ENCODE results near the gene PIAS3. TPM values are rescaled to one million over a fixed set of nuclear protein-coding genes. Genes with fewer than 3 reads are reported as not detected.

The PIAS3 gene
- total and polyA plus RNA-seq, 4 donors: 1.7 to 6.3 (median 4.0) TPM

DNA sequence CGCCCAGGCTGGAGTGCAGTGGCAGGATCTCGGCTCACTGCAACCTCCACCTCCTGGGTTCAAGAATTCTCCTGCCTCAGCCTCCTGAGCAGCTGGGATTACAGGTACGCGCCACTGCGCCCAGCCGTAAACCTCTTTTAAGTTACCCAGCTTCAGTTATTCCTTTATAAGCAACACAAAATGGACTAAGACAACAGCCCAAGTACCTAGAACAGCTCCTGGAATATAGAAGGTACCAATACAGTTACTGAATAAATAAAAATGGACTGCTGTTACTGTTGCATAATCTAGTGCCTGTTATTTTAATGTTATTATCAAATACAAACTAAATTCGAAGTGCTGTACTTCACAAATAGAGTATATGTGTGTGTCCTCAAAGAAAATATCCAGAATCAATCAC, 52.0 kb downstream of the PIAS3 start (continued):
- TF ChIP-seq REST (IDR thresholded peaks at IDR 0.05) (no peak), NR2F2 (IDR thresholded peaks at IDR 0.05) (no peak)

GRCh38 chr1:145806408-145806807, 52.5 kb downstream of the PIAS3 start:
- H3K27me3 ChIP-seq (ENCODE audit: control insufficient read depth in 4 of 4, insufficient read depth in 4 of 4, low read length in 3 of 4): no peaks in the 10 kb centered on the region
- WGBS: 98% methylated on average over 4 of the region's 4 CpGs
- H3K9me3 ChIP-seq (ENCODE audit: control insufficient read depth in 4 of 4, low read length in 3 of 4): no peaks in the 10 kb centered on the region
- H3K4me1 ChIP-seq (ENCODE audit: control insufficient read depth in 4 of 4, insufficient read depth in 4 of 4, low read length in 3 of 4): no peaks in the 10 kb centered on the region
- H3K27ac ChIP-seq (ENCODE audit: low read depth in 1 of 2, low read length in 2 of 2): no peak overlapping the region
- TF ChIP-seq HNF4A (conservative IDR thresholded peaks at IDR 0.05) (no peak), SP1 (IDR thresholded peaks at IDR 0.05) (no peak)
- no peak for DNase-seq (ENCODE audit: low spot score)
- H3K9ac ChIP-seq (ENCODE audit: low read depth in 1 of 2, low read length in 2 of 2): no peak overlapping the region
- H3K36me3 ChIP-seq (ENCODE audit: control insufficient read depth in 4 of 4, insufficient read depth in 3 of 4, low read depth in 1 of 4, low read length in 3 of 4): no peaks in the 10 kb centered on the region
- no peak overlapping the region for H3K4me3 ChIP-seq (ENCODE audit: low read depth in 1 of 3, low read length in 3 of 3)

GRCh38 chr1:145805057-145805456, 53.8 kb downstream of the PIAS3 start:
- no peak overlapping the region for H3K4me3 ChIP-seq (ENCODE audit: low read depth in 1 of 3, low read length in 3 of 3)

DNA sequence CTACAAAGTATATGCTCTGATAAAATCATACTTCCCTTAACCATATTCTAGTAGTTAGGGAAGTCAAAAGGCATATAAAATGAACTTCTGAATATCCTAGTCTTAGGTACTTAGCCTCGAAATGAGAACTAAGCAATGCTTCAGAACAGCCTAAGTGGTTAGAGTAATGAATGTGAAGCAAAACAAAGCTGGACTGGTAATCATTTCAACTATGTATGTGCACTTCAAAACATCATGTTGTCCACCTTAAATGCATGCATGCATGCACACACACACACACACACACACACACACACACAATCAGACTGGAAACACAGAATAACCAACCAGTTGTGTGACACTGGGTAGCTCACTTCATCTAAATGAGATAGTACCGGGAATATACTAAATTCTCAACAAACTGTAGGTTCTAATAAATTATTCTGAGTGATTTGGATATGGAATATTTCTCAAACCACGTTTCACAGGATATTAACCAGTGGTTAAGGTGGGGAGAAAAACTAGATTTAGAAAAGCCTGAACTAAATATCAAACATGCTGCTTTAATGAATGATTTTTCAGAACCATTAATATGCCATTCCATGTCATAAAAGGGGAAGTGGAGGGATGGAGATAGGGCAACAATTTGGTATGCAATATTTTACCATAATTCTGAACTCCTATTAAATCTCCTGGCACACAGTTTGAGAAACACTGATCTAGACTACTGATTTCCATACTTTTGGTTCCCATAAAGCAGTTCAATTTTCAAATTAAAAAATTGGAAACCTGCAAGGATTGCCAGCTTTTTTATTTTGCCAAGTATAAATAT, 54.4 kb downstream of the PIAS3 start:
- Histone ChIP-seq H3K9ac (ENCODE audit: low read depth in 1 of 2, low read length in 2 of 2) (no peak overlapping the region), H3K4me1 (ENCODE audit: control insufficient read depth in 4 of 4, insufficient read depth in 4 of 4, low read length in 3 of 4) (no peaks in the 10 kb centered on the region), H3K36me3 (ENCODE audit: control insufficient read depth in 4 of 4, insufficient read depth in 3 of 4, low read depth in 1 of 4, low read length in 3 of 4) (no peaks in the 10 kb centered on the region), H3K27ac (ENCODE audit: low read depth in 1 of 2, low read length in 2 of 2) (no peak overlapping the region), H3K9me3 (ENCODE audit: control insufficient read depth in 4 of 4, low read length in 3 of 4) (no peaks in the 10 kb centered on the region), H3K27me3 (ENCODE audit: control insufficient read depth in 4 of 4, insufficient read depth in 4 of 4, low read length in 3 of 4) (no peaks in the 10 kb centered on the region), H3K4me3 (ENCODE audit: low read depth in 1 of 3, low read length in 3 of 3) (no peak overlapping the region)
- DNase-seq (ENCODE audit: low spot score): no peak
- TF ChIP-seq RAD21 (IDR thresholded peaks at IDR 0.05) (no peak), REST (IDR thresholded peaks at IDR 0.05) (no peak), TAF1 (conservative IDR thresholded peaks at IDR 0.05) (no peak), MAX (IDR thresholded peaks at IDR 0.05) (no peak), NR2F2 (IDR thresholded peaks at IDR 0.05) (no peak), ZBTB33 (IDR thresholded peaks at IDR 0.05) (no peak), RXRA (IDR thresholded peaks at IDR 0.05) (no peak), YY1 (IDR thresholded peaks at IDR 0.05) (no peak), GABPA (IDR thresholded peaks at IDR 0.05 in 1 of 2, conservative IDR thresholded peaks at IDR 0.05 in 1 of 2) (no peak), HNF4A (conservative IDR thresholded peaks at IDR 0.05) (no peak)
- TF ChIP-seq, protein P1, sequence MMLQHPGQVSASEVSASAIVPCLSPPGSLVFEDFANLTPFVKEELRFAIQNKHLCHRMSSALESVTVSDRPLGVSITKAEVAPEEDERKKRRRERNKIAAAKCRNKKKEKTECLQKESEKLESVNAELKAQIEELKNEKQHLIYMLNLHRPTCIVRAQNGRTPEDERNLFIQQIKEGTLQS (IDR thresholded peaks at IDR 0.05): no peak
- 84% methylated on average over 3 of the region's 3 CpGs for WGBS

More at GRCh38 chr1:145805057-145805456, 53.8 kb downstream of the PIAS3 start:
- TF ChIP-seq NR2F2 (IDR thresholded peaks at IDR 0.05): no peak
- WGBS: 95% methylated on average over 1 of the region's 1 CpG
- Histone ChIP-seq H3K36me3 (ENCODE audit: control insufficient read depth in 4 of 4, insufficient read depth in 3 of 4, low read depth in 1 of 4, low read length in 3 of 4) (no peaks in the 10 kb centered on the region), H3K27me3 (ENCODE audit: control insufficient read depth in 4 of 4, insufficient read depth in 4 of 4, low read length in 3 of 4) (no peaks in the 10 kb centered on the region), H3K9ac (ENCODE audit: low read depth in 1 of 2, low read length in 2 of 2) (no peak overlapping the region), H3K9me3 (ENCODE audit: control insufficient read depth in 4 of 4, low read length in 3 of 4) (no peaks in the 10 kb centered on the region), H3K4me1 (ENCODE audit: control insufficient read depth in 4 of 4, insufficient read depth in 4 of 4, low read length in 3 of 4) (no peaks in the 10 kb centered on the region), H3K27ac (ENCODE audit: low read depth in 1 of 2, low read length in 2 of 2) (no peak overlapping the region)
- no peak for DNase-seq (ENCODE audit: low spot score)
